ENCODE results near the gene DBF4. TPM values are rescaled to one million over a fixed set of nuclear protein-coding genes. Genes with fewer than 3 reads are reported as not detected.
"Not testable (repeated sequence)": the region's sequence is repeated elsewhere in the genome, so short reads cannot be mapped to it uniquely, and the experiment has no call there.

Gene DBF4
- total and polyA plus RNA-seq, 2 of the 4 experiments (the other 2 are of a cell fraction), result 6.4 to 7.2 TPM

- H3K27ac ChIP-seq (ENCODE audit: insufficient read depth, low read length), result no peak overlapping the region
- BruUV-seq (replicated peaks), result no TSS peak
- H3K56ac ChIP-seq (ENCODE audit: extremely low read depth, insufficient read depth, low read length), result no peak overlapping the region
- H4K91ac ChIP-seq (ENCODE audit: insufficient read depth, low read depth, low read length), result no peak overlapping the region
- no peak overlapping the region for H3K18ac ChIP-seq (ENCODE audit: low read depth, low read length)
- ATAC-seq (ENCODE audit: low read depth), result no peak
- WGBS, 2 experiments (ENCODE audit: extremely low coverage in 2 of 2, insufficient read length in 1 of 2), result no CpG with 5 or more reads among the region's 2 CpGs
- H2BK120ac ChIP-seq (ENCODE audit: low read depth, low read length), result no peak overlapping the region
- H4K20me1 ChIP-seq (ENCODE audit: insufficient read depth, low read length), result no peaks in the 10 kb centered on the region
- intact Hi-C loops (cut with micrococcal nuclease) (no loop called here), in situ Hi-C loops (cut with MboI; ENCODE audit: low sequenced_read_pairs) (no loop called here), dilution Hi-C loops (cut with HindIII; ENCODE audit: low sequenced_read_pairs, unreplicated experiment) (no loop called here)
- no peak overlapping the region for H2BK5ac ChIP-seq (ENCODE audit: low read depth, low read length, poor library complexity, severe bottlenecking)
- H3K9me1 ChIP-seq (ENCODE audit: insufficient read depth, low read length), result no peaks in the 10 kb centered on the region
- H3K27me3 ChIP-seq (ENCODE audit: control insufficient read depth, insufficient read depth, low read length), result no peaks in the 10 kb centered on the region
- no peak overlapping the region for H2AK5ac ChIP-seq (ENCODE audit: low read depth, low read length)
- ChIA-PET POLR2A (ENCODE audit: unreplicated experiment) (no interaction called here), CTCF (interaction anchor here (0.6 kb wide), 1 partner anchor 82 kb away, joined by 3 read pairs; no protein-coding TSS in a partner anchor)
- no peaks in the 10 kb centered on the region for H3K4me1 ChIP-seq (ENCODE audit: control insufficient read depth, insufficient read depth, low read length)
- no peak overlapping the region for H3K9ac ChIP-seq (ENCODE audit: low read depth, low read length)
- no peak overlapping the region for H2BK15ac ChIP-seq (ENCODE audit: low read depth, low read length)
- H4K5ac ChIP-seq (ENCODE audit: low read depth, low read length), result no peak overlapping the region
- no peak overlapping the region for H3K4me3 ChIP-seq (ENCODE audit: insufficient read depth, low read depth, low read length)
- peaks cover 3% of the 10 kb centered on the region for H3K36me3 ChIP-seq (ENCODE audit: control insufficient read depth, insufficient read depth, low read length)
- peaks cover 0 to 7% of the 10 kb centered on the region in 2 experiments; a peak in 2 of 4 replicates for H3K79me1 ChIP-seq (ENCODE audit: low read depth in 1 of 2, low read length in 2 of 2)
- TF ChIP-seq MAFK (IDR thresholded peaks at IDR 0.05; ENCODE audit: low read depth, low read length) (peak; percentile 89), MAZ (IDR thresholded peaks at IDR 0.05; ENCODE audit: borderline replicate concordance, low read depth, low read length) (no peak)
- no peak overlapping the region for H4K8ac ChIP-seq (ENCODE audit: low read depth in 2 of 2, low read length in 2 of 2)
- no peaks in the 10 kb centered on the region for H3K9me3 ChIP-seq (ENCODE audit: control insufficient read depth, insufficient read depth, low read length)
- H3K23ac ChIP-seq (ENCODE audit: low read depth, low read length), result no peak overlapping the region
- no peak overlapping the region for H2AFZ ChIP-seq (replicated peaks; ENCODE audit: low read length, poor library complexity)
- H3K14ac ChIP-seq (replicated peaks; ENCODE audit: low read depth, low read length), result no peak overlapping the region
- no peak overlapping the region for H3K4ac ChIP-seq (ENCODE audit: low read depth, low read length)
- H2BK20ac ChIP-seq (ENCODE audit: low read depth, low read length), result no peak overlapping the region
- no peak overlapping the region for H2AK9ac ChIP-seq (replicated peaks; ENCODE audit: low read depth, low read length, poor library complexity)
- no peak overlapping the region for H3K4me2 ChIP-seq (ENCODE audit: low read depth, low read length)
- DNase-seq, result no peak
These were observed 23.0 kb downstream of the DBF4 start for GRCh38 chr7:87899255-87899654.

- H3K9me1 ChIP-seq (ENCODE audit: insufficient read depth, low read length); H3K79me1 ChIP-seq (ENCODE audit: low read depth in 1 of 2, low read length in 2 of 2); intact Hi-C loops (cut with micrococcal nuclease); H4K91ac ChIP-seq (ENCODE audit: insufficient read depth, low read depth, low read length); H2AFZ ChIP-seq (replicated peaks; ENCODE audit: low read length, poor library complexity); dilution Hi-C loops (cut with HindIII; ENCODE audit: low sequenced_read_pairs, unreplicated experiment); H2BK120ac ChIP-seq (ENCODE audit: low read depth, low read length); ATAC-seq (ENCODE audit: low read depth); H3K4me3 ChIP-seq (ENCODE audit: insufficient read depth, low read depth, low read length); CTCF ChIA-PET; POLR2A ChIA-PET (ENCODE audit: unreplicated experiment); H2BK20ac ChIP-seq (ENCODE audit: low read depth, low read length); in situ Hi-C loops (cut with MboI; ENCODE audit: low sequenced_read_pairs); H4K5ac ChIP-seq (ENCODE audit: low read depth, low read length); H2AK9ac ChIP-seq (replicated peaks; ENCODE audit: low read depth, low read length, poor library complexity); H3K36me3 ChIP-seq (ENCODE audit: control insufficient read depth, insufficient read depth, low read length); H3K23ac ChIP-seq (ENCODE audit: low read depth, low read length); H3K56ac ChIP-seq (ENCODE audit: extremely low read depth, insufficient read depth, low read length); H3K4ac ChIP-seq (ENCODE audit: low read depth, low read length); H3K9me3 ChIP-seq (ENCODE audit: control insufficient read depth, insufficient read depth, low read length); H3K4me1 ChIP-seq (ENCODE audit: control insufficient read depth, insufficient read depth, low read length); H3K14ac ChIP-seq (replicated peaks; ENCODE audit: low read depth, low read length); H2BK5ac ChIP-seq (ENCODE audit: low read depth, low read length, poor library complexity, severe bottlenecking); H4K20me1 ChIP-seq (ENCODE audit: insufficient read depth, low read length); H3K4me2 ChIP-seq (ENCODE audit: low read depth, low read length); H2AK5ac ChIP-seq (ENCODE audit: low read depth, low read length); H4K8ac ChIP-seq (ENCODE audit: low read depth in 2 of 2, low read length in 2 of 2); H3K18ac ChIP-seq (ENCODE audit: low read depth, low read length); H3K27me3 ChIP-seq (ENCODE audit: control insufficient read depth, insufficient read depth, low read length); H3K27ac ChIP-seq (ENCODE audit: insufficient read depth, low read length); H2BK15ac ChIP-seq (ENCODE audit: low read depth, low read length); H3K9ac ChIP-seq (ENCODE audit: low read depth, low read length): not testable (repeated sequence)
- WGBS, 2 experiments (ENCODE audit: extremely low coverage in 2 of 2, insufficient read length in 1 of 2), result no CpG with 5 or more reads among the region's 3 CpGs
- BruUV-seq (replicated peaks), result TSS peak; percentile 81
- DNase-seq, result peak; percentile 7
These were observed 31.0 kb downstream of the DBF4 start for GRCh38 chr7:87907136-87907906.

Measured in IMR-90 (cell line).